ENCODE results near the gene C4B.

DNA sequence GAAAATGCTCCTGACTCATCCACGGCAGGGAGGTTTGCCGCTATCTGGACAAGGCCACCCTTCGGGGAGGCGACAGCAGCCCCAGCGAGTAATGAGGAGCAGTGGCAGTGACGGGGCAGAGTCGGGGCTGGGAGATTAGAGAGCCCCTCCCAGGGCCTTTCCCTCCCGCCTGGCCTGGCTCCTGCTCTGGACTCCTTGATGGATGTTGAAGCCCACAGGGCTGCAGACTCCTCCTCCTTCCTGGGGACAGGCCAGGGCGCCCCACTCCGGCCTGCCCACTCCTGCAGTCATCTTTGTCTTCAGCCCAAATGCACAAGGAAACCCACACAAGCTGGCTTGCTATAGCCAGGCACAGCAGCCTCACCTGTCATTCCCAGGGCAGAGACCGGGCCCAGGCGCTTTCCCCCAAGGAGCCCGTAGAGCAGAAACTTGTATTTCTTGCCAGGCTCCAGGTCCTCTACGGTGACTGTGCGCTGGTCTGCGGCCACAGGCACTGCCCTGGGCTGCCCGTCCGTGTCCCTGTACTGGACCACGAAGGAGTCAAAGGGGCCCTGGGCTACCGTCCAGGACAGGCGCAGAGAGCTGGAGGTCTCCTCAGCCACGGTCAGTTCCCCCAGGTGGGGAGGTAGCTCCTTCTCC lies 31.3 kb downstream of the C4B start:
- TF ChIP-seq, protein P1, sequence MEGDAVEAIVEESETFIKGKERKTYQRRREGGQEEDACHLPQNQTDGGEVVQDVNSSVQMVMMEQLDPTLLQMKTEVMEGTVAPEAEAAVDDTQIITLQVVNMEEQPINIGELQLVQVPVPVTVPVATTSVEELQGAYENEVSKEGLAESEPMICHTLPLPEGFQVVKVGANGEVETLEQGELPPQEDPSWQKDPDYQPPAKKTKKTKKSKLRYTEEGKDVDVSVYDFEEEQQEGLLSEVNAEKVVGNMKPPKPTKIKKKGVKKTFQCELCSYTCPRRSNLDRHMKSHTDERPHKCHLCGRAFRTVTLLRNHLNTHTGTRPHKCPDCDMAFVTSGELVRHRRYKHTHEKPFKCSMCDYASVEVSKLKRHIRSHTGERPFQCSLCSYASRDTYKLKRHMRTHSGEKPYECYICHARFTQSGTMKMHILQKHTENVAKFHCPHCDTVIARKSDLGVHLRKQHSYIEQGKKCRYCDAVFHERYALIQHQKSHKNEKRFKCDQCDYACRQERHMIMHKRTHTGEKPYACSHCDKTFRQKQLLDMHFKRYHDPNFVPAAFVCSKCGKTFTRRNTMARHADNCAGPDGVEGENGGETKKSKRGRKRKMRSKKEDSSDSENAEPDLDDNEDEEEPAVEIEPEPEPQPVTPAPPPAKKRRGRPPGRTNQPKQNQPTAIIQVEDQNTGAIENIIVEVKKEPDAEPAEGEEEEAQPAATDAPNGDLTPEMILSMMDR (IDR thresholded peaks at IDR 0.05): no peak
- no peak for TF ChIP-seq POLR2A (IDR thresholded peaks at IDR 0.05)
